IMR-90 (cell line): ENCODE data around the gene DUSP7. TPM values are rescaled to one million over a fixed set of nuclear protein-coding genes. Genes with fewer than 3 reads are reported as not detected.

Experiments used
- ATAC-seq: fragments of 200-7000 bp; cut with Tn5 transposase; 2 replicates; pipeline ENCODE4 v1.9.1; 2020; ENCODE audit warnings: low read depth, mild to moderate bottlenecking, moderate library complexity
- BruUV-seq: library from RNA; stranded (reverse); fragments of 400-500 nt; replicated peaks from 2 replicates; lab custom pipeline; 2021; lab: Mats Ljungman, UMichigan
- CTCF ChIA-PET: fragments of 300-600 bp; formaldehyde crosslinking; extraction: SDS; loops from one replicate; lab custom pipeline; 2021; ENCODE audit warnings: antibody characterized with exemption; lab: Yijun Ruan, JAX
- POLR2A ChIA-PET: fragments of 300-600 bp; sonication (Branson Sonifier 250); formaldehyde crosslinking; loops from one replicate; lab custom pipeline; 2022; ENCODE audit warnings: antibody characterized with exemption; ENCODE audit not compliant: unreplicated experiment; lab: Charles Lee
- DNase-seq: peaks from one replicate; pipeline ENCODE4 v3.0.0; 2013
- H2AFZ ChIP-seq: replicated peaks from 2 replicates; pipeline ENCODE3; 2013; ENCODE audit warnings: low read length, mild to moderate bottlenecking; ENCODE audit not compliant: poor library complexity
- H2AK5ac ChIP-seq: 2 replicates; pipeline ENCODE4 v1.6.1; 2013; ENCODE audit warnings: low read depth, low read length, inconsistent platforms
- H2AK9ac ChIP-seq: replicated peaks from 2 replicates; pipeline ENCODE3; 2013; ENCODE audit warnings: mild to moderate bottlenecking, low read depth, low read length, moderate library complexity; ENCODE audit not compliant: poor library complexity
- H2BK120ac ChIP-seq: 2 replicates; pipeline ENCODE4 v1.6.1; 2013; ENCODE audit warnings: low read depth, low read length, inconsistent platforms
- H2BK15ac ChIP-seq: 3 replicates; pipeline ENCODE4 v1.6.1; 2013; ENCODE audit warnings: low read depth, low read length, inconsistent platforms
- H2BK20ac ChIP-seq: 2 replicates; pipeline ENCODE4 v1.6.1; 2013; ENCODE audit warnings: low read depth, mild to moderate bottlenecking, inconsistent platforms, low read length, moderate library complexity
- H2BK5ac ChIP-seq: 2 replicates; pipeline ENCODE4 v1.6.1; 2013; ENCODE audit warnings: mild to moderate bottlenecking, low read depth, low read length, inconsistent platforms; ENCODE audit not compliant: poor library complexity, severe bottlenecking
- H3K14ac ChIP-seq: replicated peaks from 2 replicates; pipeline ENCODE4 v1.6.1; 2013; ENCODE audit warnings: low read depth, low read length, inconsistent platforms
- H3K18ac ChIP-seq: 2 replicates; pipeline ENCODE4 v1.6.1; 2013; ENCODE audit warnings: low read depth, low read length, control low read depth
- H3K23ac ChIP-seq: 2 replicates; pipeline ENCODE4 v1.6.1; 2013; ENCODE audit warnings: low read depth, low read length, inconsistent platforms
- H3K27ac ChIP-seq: 2 replicates; pipeline ENCODE4 v1.5.1; 2013; ENCODE audit warnings: mild to moderate bottlenecking, control low read depth, low read length; ENCODE audit not compliant: insufficient read depth
- H3K27me3 ChIP-seq: 2 replicates; pipeline ENCODE4 v1.6.1; 2013; ENCODE audit warnings: low read length; ENCODE audit not compliant: control insufficient read depth, insufficient read depth
- H3K36me3 ChIP-seq: 2 replicates; pipeline ENCODE4 v1.6.1; 2013; ENCODE audit warnings: low read length, mixed read lengths; ENCODE audit not compliant: control insufficient read depth, insufficient read depth
- H3K4ac ChIP-seq: 2 replicates; pipeline ENCODE4 v1.6.1; 2013; ENCODE audit warnings: low read depth, low read length, inconsistent platforms
- H3K4me1 ChIP-seq: 2 replicates; pipeline ENCODE4 v1.6.1; 2013; ENCODE audit warnings: low read length, mixed read lengths; ENCODE audit not compliant: control insufficient read depth, insufficient read depth
- H3K4me2 ChIP-seq: 2 replicates; pipeline ENCODE4 v1.6.1; 2013; ENCODE audit warnings: low read depth, mild to moderate bottlenecking, control low read depth, low read length, moderate library complexity
- H3K4me3 ChIP-seq: 2 replicates; pipeline ENCODE4 v1.5.1; 2013; ENCODE audit warnings: low read depth, mild to moderate bottlenecking, control low read depth, low read length, moderate library complexity; ENCODE audit not compliant: insufficient read depth
- H3K56ac ChIP-seq: 2 replicates; pipeline ENCODE4 v1.6.1; 2013; ENCODE audit warnings: low read length, inconsistent platforms; ENCODE audit not compliant: insufficient read depth; ENCODE audit errors: extremely low read depth
- H3K79me1 ChIP-seq, 2 experiments: 2 replicates each; pipeline ENCODE4 v1.6.1; 2013; ENCODE audit warnings: low read length in 2 of 2, inconsistent platforms in 1 of 2, low read depth in 1 of 2
- H3K9ac ChIP-seq: 2 replicates; pipeline ENCODE4 v1.6.1; 2013; ENCODE audit warnings: low read depth, low read length, control low read depth
- H3K9me1 ChIP-seq: 2 replicates; pipeline ENCODE4 v1.6.1; 2013; ENCODE audit warnings: low read length, inconsistent platforms; ENCODE audit not compliant: insufficient read depth
- H3K9me3 ChIP-seq: 2 replicates; pipeline ENCODE4 v1.6.1; 2013; ENCODE audit warnings: low read length; ENCODE audit not compliant: control insufficient read depth, insufficient read depth
- H4K20me1 ChIP-seq: 2 replicates; pipeline ENCODE4 v1.6.1; 2013; ENCODE audit warnings: low read length, inconsistent platforms; ENCODE audit not compliant: insufficient read depth
- H4K5ac ChIP-seq: 2 replicates; pipeline ENCODE4 v1.6.1; 2013; ENCODE audit warnings: mild to moderate bottlenecking, low read depth, low read length, control low read depth
- H4K8ac ChIP-seq, 2 experiments: 2 replicates each; pipeline ENCODE4 v1.6.1; 2013; ENCODE audit warnings: low read depth in 2 of 2, low read length in 2 of 2, control low read depth in 1 of 2, inconsistent platforms in 1 of 2
- H4K91ac ChIP-seq: 2 replicates; pipeline ENCODE4 v1.6.1; 2013; ENCODE audit warnings: low read depth, low read length, inconsistent platforms; ENCODE audit not compliant: insufficient read depth
- BHLHE40 ChIP-seq: fragments of 150-350 bp; IDR thresholded peaks from 2 replicates; pipeline ENCODE4 v1.6.1; 2016; ENCODE audit warnings: mild to moderate bottlenecking, low read depth, low read length
- RCOR1 ChIP-seq: IDR thresholded peaks from 2 replicates; pipeline ENCODE4 v1.6.1; 2012; ENCODE audit warnings: mild to moderate bottlenecking, low read length, improper control_type of control experiment; ENCODE audit not compliant: insufficient replicate concordance
- WGBS, 2 experiments: methylation state at CpG; one replicate each; pipeline versions ENCODE4 v1.1.5 to v1.1.7; 2013; ENCODE audit warnings: missing lambda C conversion rate in 2 of 2; ENCODE audit not compliant: insufficient read length in 1 of 2; ENCODE audit errors: extremely low coverage in 2 of 2; 5-methylcytosine and 5-hydroxymethylcytosine counted together
- dilution Hi-C: fragments of 300-500 bp; cut with HindIII; formaldehyde crosslinking; loops from one replicate; pipeline ENCODE4 v1.14.3; 2018; ENCODE audit warnings: low sequenced_read_pairs; ENCODE audit not compliant: unreplicated experiment
- in situ Hi-C: fragments of 300-500 bp; cut with MboI; formaldehyde crosslinking; loops from 3 replicates; pipeline ENCODE4 v1.14.3; 2019; ENCODE audit warnings: low sequenced_read_pairs, inconsistent platforms, mixed read lengths
- intact Hi-C: fragments of 100-400 bp; cut with micrococcal nuclease; formaldehyde crosslinking; loops from 2 replicates; pipeline ENCODE4 v1.10.0; 2022
- polyA plus RNA-seq, 3 experiments: library from polyadenylated mRNA; depleted of rRNA; stranded (reverse); fragments of >200 nt; gene quantifications; 2 replicates each; pipeline ENCODE4 v1.2.3, GENCODE V29; 2012; ENCODE audit warnings: low replicate concordance in 1 of 3
- total RNA-seq: library from RNA; depleted of rRNA; stranded (reverse); fragments of >200 nt; gene quantifications from 2 replicates; pipeline ENCODE4 v1.2.3, GENCODE V29; 2012

DUSP7 gene
- total and polyA plus RNA-seq, 2 of the 4 experiments (the other 2 are of a cell fraction), result 9.3 to 24.0 TPM

DNA sequence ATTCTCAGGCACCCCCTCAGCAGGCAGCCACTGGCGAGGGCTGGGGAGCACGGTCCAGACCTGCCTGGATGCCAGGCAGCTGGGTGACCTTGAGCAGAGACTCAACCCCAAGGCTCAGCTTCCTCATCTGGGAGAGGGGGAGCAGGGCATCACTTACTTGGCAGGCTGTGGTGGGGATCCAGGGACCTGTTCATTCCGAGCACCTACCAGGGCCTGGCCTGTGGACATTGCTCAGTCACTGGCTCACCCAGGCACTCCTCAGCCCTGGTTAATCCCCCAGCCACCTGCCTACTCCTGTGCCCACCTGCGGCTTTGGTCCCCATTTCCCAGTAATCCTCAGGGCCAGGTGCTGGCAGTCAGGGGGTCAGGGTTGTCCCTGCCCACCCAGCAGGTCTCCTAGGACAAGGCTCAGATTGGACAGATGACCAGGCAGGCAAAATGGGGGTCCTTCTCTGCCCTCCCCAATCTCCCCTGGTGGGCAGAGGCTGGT is 51.4 kb downstream of the DUSP7 start:
- H3K4me2 ChIP-seq, result no peak overlapping the region
- H4K8ac ChIP-seq, result peak overlapping the region in 1 of 2 experiments; percentile 94; a peak in 1 of 4 replicates
- H3K4me3 ChIP-seq, result no peak overlapping the region
- H2AK9ac ChIP-seq, result peak overlapping the region; percentile 87
- peak overlapping the region; percentile 53 for H2BK20ac ChIP-seq
- H3K4ac ChIP-seq, result peak overlapping the region; percentile 73
- in situ Hi-C loops (loop anchor here (5.0 kb wide), 1 partner anchor 122 kb away; no protein-coding TSS in a partner anchor), intact Hi-C loops (loop anchor here (1.0 to 5.0 kb wide), 2 partner anchors 48 to 332 kb away; no protein-coding TSS in a partner anchor), dilution Hi-C loops (no loop called here)
- H3K4me1 ChIP-seq, result peaks cover 11% of the 10 kb centered on the region
- H3K9me3 ChIP-seq, result no peaks in the 10 kb centered on the region
- H2BK15ac ChIP-seq, result peak overlapping the region; percentile 62; the same call in 1 of the 3 replicates
- WGBS, 2 experiments, result no CpG with 5 or more reads among the region's 4 CpGs
- H3K9me1 ChIP-seq, result no peaks in the 10 kb centered on the region
- TF ChIP-seq RCOR1 (no peak), BHLHE40 (no peak)
- peak overlapping the region; percentile 62 for H4K91ac ChIP-seq
- peak overlapping the region; percentile 77 for H3K14ac ChIP-seq
- no peak overlapping the region for H3K18ac ChIP-seq
- no peak for ATAC-seq
- peak overlapping the region; percentile 63 for H2BK120ac ChIP-seq
- peak overlapping the region; percentile 81; the same call in 1 of the 2 replicates for H3K23ac ChIP-seq
- H3K79me1 ChIP-seq, result no peaks in the 10 kb centered on the region
- no TSS peak for BruUV-seq
- no peak for DNase-seq
- H4K5ac ChIP-seq, result 0 out of 2 replicates have a peak overlapping the region, but pooled peaks have one; percentile 41
- H3K36me3 ChIP-seq, result no peaks in the 10 kb centered on the region
- POLR2A ChIA-PET, result no interaction called here
- no peak overlapping the region for H3K27ac ChIP-seq
- peak overlapping the region; percentile 91 for H2AFZ ChIP-seq
- CTCF ChIA-PET, result interaction anchor here (0.6 to 3.2 kb wide), 10 partner anchors 8 to 144 kb away, joined by 3 to 28 read pairs (median 5); partner anchors contain the start of gene DUSP7
- peak overlapping the region; percentile 83 for H2AK5ac ChIP-seq
- H3K27me3 ChIP-seq, result no peaks in the 10 kb centered on the region
- no peaks in the 10 kb centered on the region for H4K20me1 ChIP-seq
- H3K9ac ChIP-seq, result peak overlapping the region; percentile 49; the same call in 1 of the 2 replicates
- peak overlapping the region; percentile 29 for H2BK5ac ChIP-seq
- no peak overlapping the region for H3K56ac ChIP-seq
